GM23338 (cell line): ENCODE results near the gene DCAKD. TPM values are rescaled to one million over a fixed set of nuclear protein-coding genes. Genes with fewer than 3 reads are reported as not detected.
A peak's percentile ranks its signal among the peaks of the same experiment; 100 is the strongest.
"Not testable (repeated sequence)": the region's sequence is repeated elsewhere in the genome, so short reads cannot be mapped to it uniquely, and the experiment has no call there.

ENCODE experiments used
- ATAC-seq: fragments of 200-7000 bp; cut with Tn5 transposase; 3 replicates; pipeline ENCODE4 v1.9.1; 2020
- DNase-seq: peaks from one replicate; pipeline ENCODE4 v3.0.0-alpha.2; 2015; ENCODE audit warnings: low spot score
- H2AFZ ChIP-seq: fragments of 200-600 bp; sonication (generic); 2 replicates; pipeline ENCODE4 v1.8.0; 2016; ENCODE audit warnings: antibody characterized with exemption, mild to moderate bottlenecking, moderate library complexity
- H3F3A ChIP-seq: fragments of 200-600 bp; sonication (generic); replicated peaks from 2 replicates; pipeline ENCODE4 v1.8.0; 2017; ENCODE audit warnings: antibody characterized with exemption, mixed run types, low read depth
- H3K27ac ChIP-seq: fragments of 200-600 bp; sonication (generic); 2 replicates; pipeline ENCODE4 v1.6.1; 2016; ENCODE audit warnings: low read depth
- H3K27me3 ChIP-seq: fragments of 200-600 bp; sonication (generic); 2 replicates; pipeline ENCODE4 v1.8.0; 2016; ENCODE audit warnings: mild to moderate bottlenecking, mixed run types, moderate library complexity; ENCODE audit not compliant: insufficient read depth
- H3K36me3 ChIP-seq: fragments of 200-600 bp; sonication (generic); 2 replicates; pipeline ENCODE4 v1.8.0; 2016; ENCODE audit warnings: mild to moderate bottlenecking; ENCODE audit not compliant: insufficient read depth
- H3K4me1 ChIP-seq: fragments of 200-600 bp; sonication (generic); 2 replicates; pipeline ENCODE4 v1.8.0; 2016; ENCODE audit warnings: mild to moderate bottlenecking, moderate library complexity; ENCODE audit not compliant: insufficient read depth
- H3K4me2 ChIP-seq: fragments of 200-600 bp; sonication (generic); 2 replicates; pipeline ENCODE4 v1.7.1; 2017; ENCODE audit warnings: mixed run types
- H3K4me3 ChIP-seq: fragments of 200-600 bp; sonication (generic); 2 replicates; pipeline ENCODE4 v1.6.1; 2016; ENCODE audit warnings: mixed run types
- H3K79me2 ChIP-seq: fragments of 200-600 bp; sonication (generic); replicated peaks from 2 replicates; pipeline ENCODE4 v1.8.0; 2017; ENCODE audit warnings: mild to moderate bottlenecking; ENCODE audit not compliant: insufficient read depth
- H3K9me2 ChIP-seq: fragments of 200-600 bp; sonication (generic); 2 replicates; pipeline ENCODE4 v1.8.0; 2017; ENCODE audit not compliant: insufficient read depth
- H4K20me1 ChIP-seq: fragments of 200-600 bp; sonication (generic); replicated peaks from 2 replicates; pipeline ENCODE4 v1.8.0; 2017; ENCODE audit warnings: mild to moderate bottlenecking; ENCODE audit not compliant: insufficient read depth
- H3K27ac Mint-ChIP-seq: 2 replicates; pipeline ENCODE4 v1.8.0; 2020; ENCODE audit warnings: inconsistent platforms, mild to moderate bottlenecking, moderate library complexity, mixed read lengths
- H3K27me3 Mint-ChIP-seq: 3 replicates; pipeline ENCODE4 v1.8.0; 2022; ENCODE audit warnings: low read depth, mild to moderate bottlenecking, moderate library complexity, mixed read lengths, inconsistent platforms; ENCODE audit not compliant: insufficient read depth, poor library complexity
- H3K36me3 Mint-ChIP-seq: 3 replicates; pipeline ENCODE4 v1.8.0; 2021; ENCODE audit warnings: low read depth, mild to moderate bottlenecking, inconsistent platforms, moderate library complexity, mixed read lengths
- H3K4me1 Mint-ChIP-seq: 3 replicates; pipeline ENCODE4 v1.8.0; 2020; ENCODE audit warnings: mild to moderate bottlenecking, inconsistent platforms, mixed read lengths
- H3K4me3 Mint-ChIP-seq: 3 replicates; pipeline ENCODE4 v1.8.0; 2021; ENCODE audit warnings: moderate library complexity, mild to moderate bottlenecking, inconsistent platforms, mixed read lengths
- H3K9me3 Mint-ChIP-seq: 3 replicates; pipeline ENCODE4 v1.8.0; 2020; ENCODE audit warnings: moderate library complexity, mild to moderate bottlenecking, inconsistent platforms, mixed read lengths
- ETS1 ChIP-seq: IDR thresholded peaks from 2 replicates; pipeline ENCODE4 v1.6.1; 2016; ENCODE audit warnings: antibody characterized with exemption
- EZH2phosphoT487 ChIP-seq: fragments of 200-600 bp; sonication (generic); IDR thresholded peaks from one replicate; pipeline ENCODE4 v1.8.1; 2018; ENCODE audit warnings: antibody characterized with exemption; ENCODE audit not compliant: unreplicated experiment
- NANOG ChIP-seq: IDR thresholded peaks from 2 replicates; pipeline ENCODE4 v1.6.1; 2016; ENCODE audit warnings: antibody characterized with exemption, borderline replicate concordance
- POLR2AphosphoS5 ChIP-seq: IDR thresholded peaks from 2 replicates; pipeline ENCODE4 v1.6.1; 2016; ENCODE audit warnings: antibody characterized with exemption, low read depth
- ZNF114 ChIP-seq: fragments of 250-450 bp; sonication (Bioruptor Pico); IDR thresholded peaks from 2 replicates; pipeline ENCODE4 v1.5.0; 2020; ENCODE audit warnings: mild to moderate bottlenecking, moderate library complexity
- polyA plus RNA-seq: library from polyadenylated mRNA; unstranded; fragments of >200 nt; fragmentation: Nextera tagmentation; extraction: Ambion mirVana; gene quantifications from 2 replicates; pipeline ENCODE4 v1.2.1, GENCODE V29; 2016
- total RNA-seq: library from RNA; depleted of rRNA; stranded (reverse); fragments of >200 nt; shearing (Covaris generic); gene quantifications from 2 replicates; pipeline ENCODE4 v1.2.3, GENCODE V29; 2014

DCAKD gene
- total and polyA plus RNA-seq, 2 experiments from 2014 or later: 23.7 to 57.2 TPM

GRCh38 chr17:45052052-45052772, 780 bp upstream of the DCAKD start:
- Histone ChIP-seq H4K20me1 (no peaks in the 10 kb centered on the region; the same call in 1 of the 2 replicates), H3K4me1 (peaks cover 14% of the 10 kb centered on the region; the same call in 1 of the 2 replicates), H3K4me2 (peak overlapping the region; percentile 87), H2AFZ (peak overlapping the region; percentile 66), H3K9me2 (no peaks in the 10 kb centered on the region), H3K27me3 (no peaks in the 10 kb centered on the region), H3F3A (peaks cover 18% of the 10 kb centered on the region), H3K4me3 (peak overlapping the region; percentile 73), H3K27ac (no peak overlapping the region), H3K36me3 (no peaks in the 10 kb centered on the region), H3K79me2 (peaks cover 33% of the 10 kb centered on the region)
- Mint-ChIP-seq H3K27ac (peak overlapping the region; percentile 88), H3K9me3 (no peaks in the 10 kb centered on the region), H3K27me3 (peaks cover 21% of the 10 kb centered on the region), H3K4me1 (peaks cover 8% of the 10 kb centered on the region; the same call in 1 of the 3 replicates), H3K4me3 (peak overlapping the region; percentile 75), H3K36me3 (no peaks in the 10 kb centered on the region)
- DNase-seq (peak; percentile 52), ATAC-seq (peak; percentile 20)
- no peak for TF ChIP-seq POLR2AphosphoS5

- H3K79me2 ChIP-seq: peaks cover 33% of the 10 kb centered on the region
- not testable (repeated sequence) for H3K9me2 ChIP-seq, H3K27ac ChIP-seq, H3K9me3 Mint-ChIP-seq, H3K4me3 Mint-ChIP-seq, H3K4me2 ChIP-seq, H2AFZ ChIP-seq, H4K20me1 ChIP-seq, DNase-seq, ATAC-seq, H3K36me3 Mint-ChIP-seq, H3K27me3 ChIP-seq, H3K27ac Mint-ChIP-seq, H3K36me3 ChIP-seq
- peaks cover 18% of the 10 kb centered on the region for H3F3A ChIP-seq
- peaks cover 21% of the 10 kb centered on the region for H3K27me3 Mint-ChIP-seq
- peaks cover 13% of the 10 kb centered on the region; the same call in 2 of the 3 replicates for H3K4me1 Mint-ChIP-seq
- peaks cover 14% of the 10 kb centered on the region; the same call in 1 of the 2 replicates for H3K4me1 ChIP-seq
- H3K4me3 ChIP-seq: peak overlapping the region; percentile 73; the same call in 1 of the 2 replicates
Measured at GRCh38 chr17:45051720-45052051, 254 bp upstream of the DCAKD start.

- Histone ChIP-seq H4K20me1 (no peaks in the 10 kb centered on the region; the same call in 1 of the 2 replicates), H3K4me2 (peak overlapping the region; percentile 94), H3K79me2 (peaks cover 37% of the 10 kb centered on the region), H3K36me3 (no peaks in the 10 kb centered on the region), H3K27ac (peak overlapping the region; percentile 98), H2AFZ (peak overlapping the region; percentile 95), H3K4me1 (peaks cover 14% of the 10 kb centered on the region; the same call in 1 of the 2 replicates), H3K4me3 (peak overlapping the region; percentile 92), H3K27me3 (no peaks in the 10 kb centered on the region), H3F3A (peaks cover 18% of the 10 kb centered on the region), H3K9me2 (no peaks in the 10 kb centered on the region)
- peaks cover 6% of the 10 kb centered on the region; the same call in 1 of the 3 replicates for H3K36me3 Mint-ChIP-seq
- DNase-seq: peak; percentile 65
- peak overlapping the region; percentile 94 for H3K27ac Mint-ChIP-seq
- H3K27me3 Mint-ChIP-seq: peaks cover 23% of the 10 kb centered on the region
- H3K4me1 Mint-ChIP-seq: peaks cover 16% of the 10 kb centered on the region; the same call in 2 of the 3 replicates
- peak; percentile 20 for ATAC-seq
- H3K4me3 Mint-ChIP-seq: peak overlapping the region; percentile 83
- no peaks in the 10 kb centered on the region for H3K9me3 Mint-ChIP-seq
- no peak for TF ChIP-seq ETS1
- TF ChIP-seq ZNF114 (CRISPR knock-in tag): no peak
- TF ChIP-seq NANOG: no peak
- TF ChIP-seq EZH2phosphoT487: no peak
Measured at GRCh38 chr17:45050481-45051059, 862 bp downstream of the DCAKD start.
